ENCODE data around the gene ANKRD44.

The ANKRD44 gene

DNA sequence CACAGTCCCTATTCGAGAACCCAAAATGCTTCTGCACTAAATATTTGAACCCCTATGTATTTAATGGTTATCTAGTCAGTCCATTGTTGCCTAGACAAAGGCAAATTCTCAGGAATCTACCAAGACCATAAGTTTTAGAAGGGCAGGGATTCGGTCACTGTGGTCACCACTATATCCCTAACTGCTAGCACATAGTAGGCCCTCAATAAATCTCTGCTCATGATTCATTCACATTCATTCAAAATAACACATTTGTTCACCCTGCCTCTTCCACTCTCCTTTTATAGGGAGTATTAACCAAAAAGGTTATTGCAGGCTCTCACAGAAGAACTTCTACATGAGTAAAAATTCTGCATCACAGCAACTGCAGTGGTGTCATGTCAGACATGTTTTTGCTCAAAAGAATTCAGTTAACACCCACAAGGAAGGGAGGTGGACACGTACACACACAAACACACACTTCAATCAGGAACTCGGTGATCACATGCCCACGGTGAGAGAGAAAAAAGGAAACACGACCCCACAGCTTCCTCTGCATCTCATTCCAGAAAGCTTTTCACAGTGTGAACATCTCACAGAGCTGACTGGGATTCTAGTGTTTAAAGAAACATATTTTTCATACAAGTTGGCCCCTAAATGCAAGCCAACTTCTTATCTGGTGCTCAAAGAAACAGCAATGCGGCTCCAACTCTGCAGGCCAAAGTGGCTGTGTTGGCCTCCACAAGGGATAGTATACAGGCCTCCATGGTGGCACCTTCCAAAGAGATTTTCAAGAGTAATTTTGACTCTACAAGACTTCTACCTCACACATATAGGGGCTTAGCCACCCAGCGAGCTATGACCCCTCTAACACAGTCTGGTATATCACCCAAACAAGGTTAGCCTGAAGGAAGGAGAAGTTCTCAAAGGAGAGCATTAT, 98.0 kb downstream of the ANKRD44 start:
- no peak overlapping the region for H3K4me3 ChIP-seq (ENCODE audit: low read depth, low read length)
- no peak for TF ChIP-seq CTCF (IDR thresholded peaks at IDR 0.05; ENCODE audit: control insufficient read depth, extremely low read depth, insufficient read depth)
- DNase-seq (ENCODE audit: low read depth) = no peak

GRCh38 chr2:197211881-197212342, 98.7 kb downstream of the ANKRD44 start:
- H3K4me3 ChIP-seq (ENCODE audit: low read depth, low read length) = no peak overlapping the region
- no peak for DNase-seq (ENCODE audit: low read depth)
- no peak for TF ChIP-seq CTCF (IDR thresholded peaks at IDR 0.05; ENCODE audit: control insufficient read depth, extremely low read depth, insufficient read depth)

DNA sequence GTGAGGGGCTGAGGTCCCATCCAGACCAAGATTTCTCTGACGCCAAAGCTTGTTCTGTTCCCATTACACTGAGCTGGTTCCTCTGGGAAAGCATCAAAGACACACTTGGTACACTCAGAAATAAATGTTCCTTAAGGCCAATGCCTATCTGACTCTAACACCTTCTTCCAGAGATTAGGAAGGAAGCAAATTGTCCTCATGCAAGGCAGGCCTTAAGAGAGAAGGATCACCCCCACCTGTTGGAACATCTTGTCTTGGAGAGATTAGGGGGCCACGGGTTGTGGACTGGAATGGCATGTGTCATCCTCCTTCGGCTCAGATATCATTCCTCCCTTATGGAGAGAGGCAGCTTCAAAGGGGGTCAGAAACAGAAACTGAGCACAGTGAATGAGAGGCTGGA, 100.2 kb downstream of the ANKRD44 start:
- no peak for DNase-seq (ENCODE audit: low read depth)
- H3K4me3 ChIP-seq (ENCODE audit: low read depth, low read length) = no peak overlapping the region
- TF ChIP-seq CTCF (IDR thresholded peaks at IDR 0.05; ENCODE audit: control insufficient read depth, extremely low read depth, insufficient read depth) = no peak

GRCh38 chr2:197209742-197210408, 100.7 kb downstream of the ANKRD44 start:
- no peak for DNase-seq (ENCODE audit: low read depth)
- no peak for TF ChIP-seq CTCF (IDR thresholded peaks at IDR 0.05; ENCODE audit: control insufficient read depth, extremely low read depth, insufficient read depth)
- H3K4me3 ChIP-seq (ENCODE audit: low read depth, low read length) = no peak overlapping the region

- no peak overlapping the region for H3K4me3 ChIP-seq (ENCODE audit: low read depth, low read length)
- no peak for TF ChIP-seq CTCF (IDR thresholded peaks at IDR 0.05; ENCODE audit: control insufficient read depth, extremely low read depth, insufficient read depth)
- no peak for DNase-seq (ENCODE audit: low read depth)
These were observed 101.3 kb downstream of the ANKRD44 start for GRCh38 chr2:197209246-197209645.

DNA sequence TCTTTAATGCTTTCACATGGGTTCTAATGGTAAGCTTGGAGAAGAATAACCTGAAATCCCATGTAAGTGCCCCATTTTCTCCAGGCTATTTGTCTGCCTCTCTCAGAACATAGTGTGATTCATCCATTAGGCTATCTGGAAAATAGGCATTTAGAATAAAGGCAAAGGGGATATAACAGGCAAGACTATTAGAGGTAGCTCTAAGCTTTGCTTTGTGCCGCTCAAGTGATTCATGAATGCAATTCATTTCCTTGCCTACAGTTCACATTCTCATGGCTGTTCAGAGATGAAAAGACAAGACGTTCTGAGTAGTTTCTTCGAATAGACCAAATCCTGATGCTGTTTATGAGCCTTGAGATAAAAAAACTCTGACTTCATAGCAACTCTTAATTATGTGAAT, 101.7 kb downstream of the ANKRD44 start:
- no peak for TF ChIP-seq CTCF (IDR thresholded peaks at IDR 0.05; ENCODE audit: control insufficient read depth, extremely low read depth, insufficient read depth)
- no peak for DNase-seq (ENCODE audit: low read depth)
- H3K4me3 ChIP-seq (ENCODE audit: low read depth, low read length) = no peak overlapping the region
